Body of pancreas (tissue), 4 donors: ENCODE measurements around the gene VSIG1.

ENCODE experiments used
- POLR2A ChIP-seq, 3 donors: fragments of 450-650 bp; IDR thresholded peaks; one replicate each; pipeline ENCODE4 v1.6.1; 2016; ENCODE audit warnings: antibody characterized with exemption in 3 of 3, mild to moderate bottlenecking in 2 of 3
- TF ChIP-seq, protein P1 (sequence below), 7 experiments: fragments of 450-650 bp in 4 of 7; fragments of 200-600 bp in 3 of 7; sonication (generic) in 3 of 7; IDR thresholded peaks; one replicate each; pipeline ENCODE4 v1.5.1; 2016 to 2019; ENCODE audit warnings: antibody characterized with exemption in 7 of 7

DNA sequence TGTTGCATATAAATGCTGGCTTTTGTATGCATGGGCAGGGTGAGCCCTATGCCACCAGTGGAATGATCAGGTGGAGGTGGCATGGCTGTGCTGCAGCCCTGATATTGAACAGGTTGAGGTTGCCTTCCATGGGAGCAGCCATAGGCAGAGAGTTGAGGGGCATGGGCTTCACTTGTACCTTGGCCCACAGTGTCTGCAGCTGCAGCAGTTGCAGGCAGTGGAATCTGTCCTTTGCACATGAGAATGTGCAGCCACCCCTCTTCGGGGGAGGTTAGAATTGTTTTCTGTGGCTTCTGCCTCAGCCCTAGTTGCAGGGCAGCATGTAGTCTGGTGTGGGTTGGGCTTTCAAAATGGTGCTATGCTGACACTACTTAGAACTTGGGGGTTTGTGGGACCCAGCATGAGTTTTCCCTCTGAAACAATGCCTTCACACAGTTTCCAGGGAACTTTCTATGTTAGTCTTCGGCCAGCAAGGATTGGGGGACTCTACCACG is 25.4 kb upstream of the VSIG1 start:
- no peak for TF ChIP-seq POLR2A (IDR thresholded peaks at IDR 0.05)
- TF ChIP-seq, protein P1, sequence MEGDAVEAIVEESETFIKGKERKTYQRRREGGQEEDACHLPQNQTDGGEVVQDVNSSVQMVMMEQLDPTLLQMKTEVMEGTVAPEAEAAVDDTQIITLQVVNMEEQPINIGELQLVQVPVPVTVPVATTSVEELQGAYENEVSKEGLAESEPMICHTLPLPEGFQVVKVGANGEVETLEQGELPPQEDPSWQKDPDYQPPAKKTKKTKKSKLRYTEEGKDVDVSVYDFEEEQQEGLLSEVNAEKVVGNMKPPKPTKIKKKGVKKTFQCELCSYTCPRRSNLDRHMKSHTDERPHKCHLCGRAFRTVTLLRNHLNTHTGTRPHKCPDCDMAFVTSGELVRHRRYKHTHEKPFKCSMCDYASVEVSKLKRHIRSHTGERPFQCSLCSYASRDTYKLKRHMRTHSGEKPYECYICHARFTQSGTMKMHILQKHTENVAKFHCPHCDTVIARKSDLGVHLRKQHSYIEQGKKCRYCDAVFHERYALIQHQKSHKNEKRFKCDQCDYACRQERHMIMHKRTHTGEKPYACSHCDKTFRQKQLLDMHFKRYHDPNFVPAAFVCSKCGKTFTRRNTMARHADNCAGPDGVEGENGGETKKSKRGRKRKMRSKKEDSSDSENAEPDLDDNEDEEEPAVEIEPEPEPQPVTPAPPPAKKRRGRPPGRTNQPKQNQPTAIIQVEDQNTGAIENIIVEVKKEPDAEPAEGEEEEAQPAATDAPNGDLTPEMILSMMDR (IDR thresholded peaks at IDR 0.05): no peak
